ENCODE results near the gene APC2. TPM values are rescaled to one million over a fixed set of nuclear protein-coding genes. Genes with fewer than 3 reads are reported as not detected.
"Not testable (repeated sequence)": the region's sequence is repeated elsewhere in the genome, so short reads cannot be mapped to it uniquely, and the experiment has no call there.

APC2 gene
- total and polyA plus RNA-seq, 10 donors, result 0.02 to 0.56 (median 0.14) TPM

DNA sequence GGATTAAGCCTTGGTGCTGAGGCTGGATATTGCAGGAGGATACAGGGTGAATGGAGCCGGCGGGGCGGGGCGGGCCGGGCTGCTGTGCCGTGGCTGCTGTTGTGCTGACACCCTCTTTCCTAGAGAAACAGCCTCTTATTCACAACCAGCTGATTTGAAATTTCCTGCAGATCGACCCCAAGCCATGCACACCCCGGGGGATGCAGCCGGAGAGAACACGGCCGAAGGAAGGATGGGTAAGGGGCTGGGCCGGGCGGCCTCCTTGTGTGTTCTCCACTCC lies 31.5 kb upstream of the APC2 start:
- Histone ChIP-seq H3K9me3 (no peaks in the 10 kb centered on the region), H3K27ac (peak overlapping the region in 5 of 8 donors; percentile 25 to 98 (median 96)), H3K27me3 (replicated peaks in 1 of 7) (no peaks in the 10 kb centered on the region), H3K4me1 (peaks cover 31 to 86% (median 52%) of the 10 kb centered on the region in 6 donors), H3K4me3 (no peak overlapping the region), H3K36me3 (peaks cover 0 to 92% (median 56%) of the 10 kb centered on the region in 6 donors)
- intact Hi-C loops (cut with DNase I; ENCODE audit: low total_unique reads), result no loop called here
- 79 to 90% (median 86%) methylated on average over 13 of the region's 13 CpGs for WGBS, 5 donors
- no peak for TF ChIP-seq POLR2AphosphoS5 (IDR thresholded peaks at IDR 0.05)
- TF ChIP-seq, protein P1, sequence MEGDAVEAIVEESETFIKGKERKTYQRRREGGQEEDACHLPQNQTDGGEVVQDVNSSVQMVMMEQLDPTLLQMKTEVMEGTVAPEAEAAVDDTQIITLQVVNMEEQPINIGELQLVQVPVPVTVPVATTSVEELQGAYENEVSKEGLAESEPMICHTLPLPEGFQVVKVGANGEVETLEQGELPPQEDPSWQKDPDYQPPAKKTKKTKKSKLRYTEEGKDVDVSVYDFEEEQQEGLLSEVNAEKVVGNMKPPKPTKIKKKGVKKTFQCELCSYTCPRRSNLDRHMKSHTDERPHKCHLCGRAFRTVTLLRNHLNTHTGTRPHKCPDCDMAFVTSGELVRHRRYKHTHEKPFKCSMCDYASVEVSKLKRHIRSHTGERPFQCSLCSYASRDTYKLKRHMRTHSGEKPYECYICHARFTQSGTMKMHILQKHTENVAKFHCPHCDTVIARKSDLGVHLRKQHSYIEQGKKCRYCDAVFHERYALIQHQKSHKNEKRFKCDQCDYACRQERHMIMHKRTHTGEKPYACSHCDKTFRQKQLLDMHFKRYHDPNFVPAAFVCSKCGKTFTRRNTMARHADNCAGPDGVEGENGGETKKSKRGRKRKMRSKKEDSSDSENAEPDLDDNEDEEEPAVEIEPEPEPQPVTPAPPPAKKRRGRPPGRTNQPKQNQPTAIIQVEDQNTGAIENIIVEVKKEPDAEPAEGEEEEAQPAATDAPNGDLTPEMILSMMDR (IDR thresholded peaks at IDR 0.05 in 8 of 11, conservative IDR thresholded peaks at IDR 0.05 in 3 of 11), result no peak
- no peak for TF ChIP-seq POLR2A (IDR thresholded peaks at IDR 0.05)
- no peak for DNase-seq

DNA sequence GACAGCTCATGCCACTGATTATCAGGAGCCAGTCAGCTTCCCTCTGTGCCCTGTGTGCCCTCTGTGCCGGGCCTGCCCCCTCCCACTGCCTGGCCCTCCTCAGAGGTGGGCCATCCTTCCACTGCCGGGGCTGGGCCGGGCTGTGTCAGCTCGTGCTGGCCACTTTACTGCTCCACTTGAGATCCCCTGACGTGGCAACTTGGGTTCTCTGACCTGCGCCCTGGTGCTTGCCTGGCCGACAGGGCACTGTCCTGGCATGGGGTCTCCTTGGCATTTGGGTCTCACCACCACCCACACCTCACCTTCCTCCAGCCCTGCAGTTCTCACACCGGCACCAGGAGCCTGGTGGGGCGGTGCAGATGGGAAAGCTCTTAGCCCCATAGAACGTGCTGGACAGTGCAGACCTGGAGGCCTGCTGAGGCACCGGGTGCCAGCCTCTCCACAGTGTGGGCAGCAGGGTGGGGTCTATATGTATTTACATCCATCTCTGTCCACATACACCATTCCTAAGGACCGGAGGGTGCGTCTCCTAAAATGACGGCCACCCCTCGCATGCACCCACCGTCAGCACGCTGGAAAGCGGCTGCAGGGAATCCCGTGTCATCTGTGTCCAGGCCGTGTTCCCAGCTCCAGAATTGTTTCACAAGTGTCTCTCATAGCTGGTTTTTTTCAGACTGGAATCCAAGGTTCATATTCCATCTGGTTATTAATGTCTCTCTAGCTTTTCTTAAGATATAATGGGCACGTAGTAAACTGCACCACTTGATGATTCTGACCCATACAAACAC lies 30.8 kb upstream of the APC2 start:
- Histone ChIP-seq H3K36me3 (peaks cover 0 to 92% (median 59%) of the 10 kb centered on the region in 6 donors), H3K27ac (peak overlapping the region in 5 of 8 donors; percentile 25 to 98 (median 96)), H3K27me3 (replicated peaks in 1 of 7) (no peaks in the 10 kb centered on the region), H3K9me3 (no peaks in the 10 kb centered on the region), H3K4me3 (no peak overlapping the region), H3K4me1 (peaks cover 28 to 85% (median 48%) of the 10 kb centered on the region in 6 donors)
- intact Hi-C loops (cut with DNase I; ENCODE audit: low total_unique reads), result no loop called here
- TF ChIP-seq POLR2AphosphoS5 (IDR thresholded peaks at IDR 0.05), result peak in 1 of 3 donors; percentile 57
- TF ChIP-seq, protein P1 (IDR thresholded peaks at IDR 0.05 in 8 of 11, conservative IDR thresholded peaks at IDR 0.05 in 3 of 11), result no peak
- DNase-seq, result no peak
- 85 to 95% (median 90%) methylated on average over 14 to 21 of the region's 21 CpGs for WGBS, 5 donors

DNA sequence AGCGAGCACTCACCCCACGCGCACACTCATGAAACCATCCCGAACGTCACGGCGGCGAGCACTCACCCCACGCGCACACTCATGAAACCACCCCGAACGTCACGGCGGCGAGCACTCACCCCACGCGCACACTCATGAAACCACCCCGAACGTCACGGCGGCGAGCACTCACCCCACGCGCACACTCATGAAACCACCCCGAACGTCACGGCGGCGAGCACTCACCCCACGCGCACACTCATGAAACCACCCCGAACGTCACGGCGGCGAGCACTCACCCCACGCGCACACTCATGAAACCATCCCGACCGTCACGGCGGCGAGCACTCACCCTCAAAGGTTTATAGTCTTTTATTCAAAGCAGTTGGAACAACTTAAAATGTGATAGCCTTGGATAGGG lies 29.8 kb upstream of the APC2 start:
- DNase-seq; H3K4me3 ChIP-seq; H3K27ac ChIP-seq; intact Hi-C loops (cut with DNase I; ENCODE audit: low total_unique reads); H3K9me3 ChIP-seq; H3K27me3 ChIP-seq (replicated peaks in 1 of 7): not testable (repeated sequence)
- Histone ChIP-seq H3K4me1 (peaks cover 20 to 81% (median 43%) of the 10 kb centered on the region in 6 donors), H3K36me3 (peaks cover 0 to 93% (median 67%) of the 10 kb centered on the region in 6 donors)
- 92 to 97% (median 95%) methylated on average over 22 to 33 of the region's 43 CpGs for WGBS, 5 donors

DNA sequence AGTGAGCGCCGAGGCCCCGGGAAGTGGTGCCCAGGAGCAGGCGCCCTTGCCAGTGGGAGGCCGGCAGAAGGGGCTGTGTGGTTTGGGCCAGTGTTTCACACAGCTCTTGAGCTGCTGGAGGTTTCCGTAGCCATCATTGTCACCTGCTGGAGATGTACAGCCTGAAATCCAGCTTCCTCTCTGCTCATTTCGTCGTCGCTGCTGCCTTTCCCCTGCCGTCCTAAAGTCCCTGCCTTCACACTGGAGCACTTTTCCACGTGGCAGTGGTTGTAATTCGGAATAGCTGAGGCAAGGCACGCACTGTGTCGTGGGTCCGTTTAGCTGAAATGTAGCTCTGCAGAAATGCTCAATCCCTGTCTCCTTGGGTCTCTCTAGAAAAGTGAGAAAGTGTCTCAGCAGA lies 29.3 kb upstream of the APC2 start:
- H3K9me3 ChIP-seq, result no peaks in the 10 kb centered on the region
- no peak for DNase-seq
- 90 to 96% (median 94%) methylated on average over 15 of the region's 15 CpGs for WGBS, 5 donors
- TF ChIP-seq POLR2AphosphoS5 (IDR thresholded peaks at IDR 0.05), result peak in 1 of 3 donors; percentile 45
- TF ChIP-seq, protein P1 (IDR thresholded peaks at IDR 0.05 in 8 of 11, conservative IDR thresholded peaks at IDR 0.05 in 3 of 11), result no peak
- H3K27ac ChIP-seq, result no peak overlapping the region
- H3K27me3 ChIP-seq (replicated peaks in 1 of 7), result no peaks in the 10 kb centered on the region
- intact Hi-C loops (cut with DNase I; ENCODE audit: low total_unique reads), result no loop called here
- H3K4me1 ChIP-seq, result peaks cover 20 to 76% (median 39%) of the 10 kb centered on the region in 6 donors
- no peak overlapping the region for H3K4me3 ChIP-seq
- peaks cover 0 to 98% (median 72%) of the 10 kb centered on the region in 6 donors for H3K36me3 ChIP-seq
